Upper lobe of left lung (tissue), 4 donors: ENCODE measurements around the gene OR14A2.

Experiments used
- CTCF ChIP-seq, 6 experiments: fragments of 450-650 bp in 4 of 6; fragments of 200-600 bp in 2 of 6; sonication (generic) in 2 of 6; IDR thresholded peaks; one replicate each; pipeline ENCODE4 v1.5.1; 2016 to 2019; ENCODE audit warnings: antibody characterized with exemption in 6 of 6
- POLR2AphosphoS5 ChIP-seq, 2 donors: sonication (generic); formaldehyde crosslinking; IDR thresholded peaks; one replicate each; pipeline ENCODE4 v1.5.1; 2017; ENCODE audit warnings: antibody characterized with exemption in 2 of 2

GRCh38 chr1:247679639-247680038 is 68.3 kb downstream of the OR14A2 start, which contains the start of gene OR13G1:
- TF ChIP-seq CTCF (IDR thresholded peaks at IDR 0.05) (no peak), POLR2AphosphoS5 (IDR thresholded peaks at IDR 0.05) (no peak)
